HepG2 (cell line): ENCODE data around the gene COL2A1. TPM values are rescaled to one million over a fixed set of nuclear protein-coding genes. Genes with fewer than 3 reads are reported as not detected.

Source experiments
- ATAD3A ChIP-seq: sonication (generic); formaldehyde crosslinking; IDR thresholded peaks from 2 replicates; pipeline ENCODE4 v1.4.0; 2020; ENCODE audit warnings: missing genetic modification reagents
- ATF7-NPFF ChIP-seq: sonication (generic); formaldehyde crosslinking; IDR thresholded peaks from 2 replicates; pipeline ENCODE4 v1.8.1; 2023; ENCODE audit warnings: mild to moderate bottlenecking, low read depth, missing genetic modification reagents, moderate library complexity
- GLI4 ChIP-seq: sonication (generic); formaldehyde crosslinking; IDR thresholded peaks from 2 replicates; pipeline ENCODE4 v1.5.1; 2020; ENCODE audit warnings: missing genetic modification reagents, mild to moderate bottlenecking, moderate library complexity, borderline replicate concordance
- KDM4B ChIP-seq: sonication (generic); formaldehyde crosslinking; IDR thresholded peaks from 2 replicates; pipeline ENCODE4 v1.4.0; 2020; ENCODE audit warnings: missing genetic modification reagents
- MAFF ChIP-seq: IDR thresholded peaks from 2 replicates; pipeline ENCODE4 v1.6.1; 2011; ENCODE audit warnings: low read depth, low read length, improper control_type of control experiment
- NFAT5 ChIP-seq: sonication (generic); formaldehyde crosslinking; IDR thresholded peaks from 2 replicates; pipeline ENCODE4 v1.4.0; 2020; ENCODE audit warnings: missing genetic modification reagents
- NR2F6 ChIP-seq, 2 experiments: IDR thresholded peaks; 2 replicates each; pipeline ENCODE4 v1.6.1; 2016; ENCODE audit warnings: antibody characterized with exemption in 1 of 2, mild to moderate bottlenecking in 1 of 2
- POLR2G ChIP-seq: fragments of 200-400 bp; formaldehyde crosslinking; IDR thresholded peaks from 2 replicates; pipeline ENCODE4 v1.6.1; 2018; ENCODE audit warnings: mild to moderate bottlenecking, low read depth, low read length, moderate library complexity
- SOX13 ChIP-seq, 3 experiments: fragments of 450-650 bp in 1 of 3; sonication (generic) in 1 of 3; formaldehyde crosslinking in 1 of 3; IDR thresholded peaks in 2 of 3; conservative IDR thresholded peaks in 1 of 3; 2 replicates each; pipeline versions ENCODE4 v1.5.0 to v1.6.1; 2016 to 2020; ENCODE audit warnings: antibody characterized with exemption in 1 of 3, mild to moderate bottlenecking in 1 of 3, missing compliant biosample characterization in 1 of 3, missing genetic modification reagents in 1 of 3, moderate library complexity in 1 of 3
- ZFP41 ChIP-seq: sonication (generic); formaldehyde crosslinking; IDR thresholded peaks from 2 replicates; pipeline ENCODE4 v1.4.0; 2020; ENCODE audit warnings: mild to moderate bottlenecking, missing genetic modification reagents, borderline replicate concordance
- ZKSCAN1 ChIP-seq: fragments of 150-350 bp; IDR thresholded peaks from 2 replicates; pipeline ENCODE4 v1.6.1; 2014; ENCODE audit warnings: low read length
- ZNF180 ChIP-seq: sonication (generic); formaldehyde crosslinking; IDR thresholded peaks from 2 replicates; pipeline ENCODE4 v1.4.0; 2020; ENCODE audit warnings: low read depth, missing genetic modification reagents, borderline replicate concordance
- ZNF530 ChIP-seq: sonication (generic); formaldehyde crosslinking; IDR thresholded peaks from 2 replicates; pipeline ENCODE4 v1.5.0; 2020; ENCODE audit warnings: low read depth, mild to moderate bottlenecking, missing genetic modification reagents
- ZNF7 ChIP-seq: IDR thresholded peaks from 2 replicates; pipeline ENCODE4 v1.6.1; 2016; ENCODE audit warnings: missing biosample characterization, missing genetic modification reagents
- ZNF781 ChIP-seq: sonication (generic); formaldehyde crosslinking; IDR thresholded peaks from 2 replicates; pipeline ENCODE4 v1.5.1; 2020; ENCODE audit warnings: borderline replicate concordance, mild to moderate bottlenecking, missing genetic modification reagents; ENCODE audit errors: not compliant biosample characterization
- polyA plus RNA-seq, 8 experiments: library from polyadenylated mRNA; depleted of rRNA in 3 of 8; stranded (reverse) in 7 of 8; unstranded in 1 of 8; fragments of >200 nt; fragmentation: Illumina TruSeq in 4 of 8; extraction: Trizol in 4 of 8; gene quantifications; 2 replicates each; pipeline versions ENCODE4 v1.2.1 to v1.2.3, GENCODE V29; 2011 to 2016; ENCODE audit warnings: low read depth in 4 of 8, missing spikeins in 1 of 8, mixed read lengths in 1 of 8; ENCODE audit not compliant: insufficient read depth in 1 of 8
- total RNA-seq, 5 experiments: library from RNA; depleted of rRNA; stranded (reverse); fragments of >200 nt; fragmentation: Illumina TruSeq; extraction: Trizol; gene quantifications; 2 replicates each; pipeline ENCODE4 v1.2.3, GENCODE V29; 2016; ENCODE audit warnings: low read depth in 1 of 5
- TF ChIP-seq, protein P1 (sequence below), 2 experiments: IDR thresholded peaks; 2 replicates each; pipeline ENCODE4 v1.6.1; 2011 to 2012; ENCODE audit warnings: low read length in 2 of 2, borderline replicate concordance in 1 of 2, low read depth in 1 of 2, mild to moderate bottlenecking in 1 of 2, moderate library complexity in 1 of 2

COL2A1 gene
- total and polyA plus RNA-seq, 2 of the 13 experiments (the other 11 are each of a cell fraction or from before 2014, with no cell fraction given) = 7.4 to 38.3 TPM

GRCh38 chr12:47963340-47964040, 40.8 kb downstream of the COL2A1 start, which contains the start of gene TMEM106C (continued):
- TF ChIP-seq MAFF = no peak
- no peak for TF ChIP-seq ZNF7 (CRISPR knock-in tag)
- TF ChIP-seq POLR2G = peak; percentile 66
- TF ChIP-seq ZNF180 (CRISPR knock-in tag) = peak; percentile 32; the same call in 1 of the 2 replicates
- TF ChIP-seq GLI4 = no peak
- TF ChIP-seq KDM4B (CRISPR knock-in tag) = peak; percentile 47; the same call in 1 of the 2 replicates
- TF ChIP-seq ZNF530 (CRISPR knock-in tag) = no peak
- TF ChIP-seq ATF7-NPFF (CRISPR knock-in tag) = peak; percentile 92
- TF ChIP-seq NR2F6 (IDR thresholded peaks at IDR 0.05) = no peak
- no peak for TF ChIP-seq NR2F6 (CRISPR knock-in tag; IDR thresholded peaks at IDR 0.05)
- TF ChIP-seq ZKSCAN1 = no peak
- TF ChIP-seq ZNF781 (CRISPR knock-in tag) = peak; percentile 92
- TF ChIP-seq ZFP41 (CRISPR knock-in tag) = no peak
- peak; percentile 32 for TF ChIP-seq NFAT5 (CRISPR knock-in tag)
- TF ChIP-seq SOX13 (IDR thresholded peaks at IDR 0.05) = no peak
- TF ChIP-seq SOX13 (CRISPR knock-in tag; conservative IDR thresholded peaks at IDR 0.05 in 1 of 2, IDR thresholded peaks at IDR 0.05 in 1 of 2) = peak in 1 of 2 experiments; percentile 40; a peak in 2 of 4 replicates
- TF ChIP-seq, protein P1, sequence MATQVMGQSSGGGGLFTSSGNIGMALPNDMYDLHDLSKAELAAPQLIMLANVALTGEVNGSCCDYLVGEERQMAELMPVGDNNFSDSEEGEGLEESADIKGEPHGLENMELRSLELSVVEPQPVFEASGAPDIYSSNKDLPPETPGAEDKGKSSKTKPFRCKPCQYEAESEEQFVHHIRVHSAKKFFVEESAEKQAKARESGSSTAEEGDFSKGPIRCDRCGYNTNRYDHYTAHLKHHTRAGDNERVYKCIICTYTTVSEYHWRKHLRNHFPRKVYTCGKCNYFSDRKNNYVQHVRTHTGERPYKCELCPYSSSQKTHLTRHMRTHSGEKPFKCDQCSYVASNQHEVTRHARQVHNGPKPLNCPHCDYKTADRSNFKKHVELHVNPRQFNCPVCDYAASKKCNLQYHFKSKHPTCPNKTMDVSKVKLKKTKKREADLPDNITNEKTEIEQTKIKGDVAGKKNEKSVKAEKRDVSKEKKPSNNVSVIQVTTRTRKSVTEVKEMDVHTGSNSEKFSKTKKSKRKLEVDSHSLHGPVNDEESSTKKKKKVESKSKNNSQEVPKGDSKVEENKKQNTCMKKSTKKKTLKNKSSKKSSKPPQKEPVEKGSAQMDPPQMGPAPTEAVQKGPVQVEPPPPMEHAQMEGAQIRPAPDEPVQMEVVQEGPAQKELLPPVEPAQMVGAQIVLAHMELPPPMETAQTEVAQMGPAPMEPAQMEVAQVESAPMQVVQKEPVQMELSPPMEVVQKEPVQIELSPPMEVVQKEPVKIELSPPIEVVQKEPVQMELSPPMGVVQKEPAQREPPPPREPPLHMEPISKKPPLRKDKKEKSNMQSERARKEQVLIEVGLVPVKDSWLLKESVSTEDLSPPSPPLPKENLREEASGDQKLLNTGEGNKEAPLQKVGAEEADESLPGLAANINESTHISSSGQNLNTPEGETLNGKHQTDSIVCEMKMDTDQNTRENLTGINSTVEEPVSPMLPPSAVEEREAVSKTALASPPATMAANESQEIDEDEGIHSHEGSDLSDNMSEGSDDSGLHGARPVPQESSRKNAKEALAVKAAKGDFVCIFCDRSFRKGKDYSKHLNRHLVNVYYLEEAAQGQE (IDR thresholded peaks at IDR 0.05; ENCODE audit: borderline replicate concordance in 1 of 2, low read depth in 1 of 2, low read length in 2 of 2) = no peak
- no peak for TF ChIP-seq ATAD3A (CRISPR knock-in tag)
